Thyroid gland (tissue), 4 donors: ENCODE measurements around the gene MVB12B.
"Not testable (repeated sequence)": the region's sequence is repeated elsewhere in the genome, so short reads cannot be mapped to it uniquely, and the experiment has no call there.

ENCODE experiments used
- POLR2A ChIP-seq, 2 donors: fragments of 450-650 bp; IDR thresholded peaks; one replicate each; pipeline ENCODE4 v1.6.1; 2017; ENCODE audit warnings: antibody characterized with exemption in 2 of 2, mild to moderate bottlenecking in 2 of 2, moderate library complexity in 1 of 2
- TF ChIP-seq, protein P1 (sequence below), 6 experiments: fragments of 200-600 bp in 3 of 6; fragments of 450-650 bp in 3 of 6; sonication (generic) in 3 of 6; IDR thresholded peaks; one replicate each; pipeline ENCODE4 v1.5.1; 2016 to 2019; ENCODE audit warnings: antibody characterized with exemption in 6 of 6, mild to moderate bottlenecking in 2 of 6, inconsistent platforms in 1 of 6, moderate library complexity in 1 of 6

DNA sequence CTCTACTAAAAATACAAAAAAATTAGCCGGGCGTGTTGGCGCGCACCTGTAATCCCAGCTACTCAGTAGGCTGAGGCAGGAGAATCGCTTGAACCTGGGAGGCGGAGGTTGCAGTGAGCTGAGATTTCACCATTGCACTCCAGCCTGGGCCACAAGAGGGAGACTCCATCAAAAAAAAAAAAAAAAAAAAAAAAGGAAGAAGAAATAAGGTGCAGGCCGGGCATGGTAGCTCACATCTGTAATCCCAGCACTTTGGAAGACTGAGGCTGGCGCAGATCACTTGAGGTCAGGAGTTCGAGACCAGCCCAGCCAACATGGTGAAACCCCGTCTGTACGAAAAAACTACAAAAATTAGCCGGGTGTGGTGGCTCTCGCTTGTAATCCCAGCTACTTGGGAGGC, 228.8 kb downstream of the MVB12B start:
- TF ChIP-seq, protein P1, sequence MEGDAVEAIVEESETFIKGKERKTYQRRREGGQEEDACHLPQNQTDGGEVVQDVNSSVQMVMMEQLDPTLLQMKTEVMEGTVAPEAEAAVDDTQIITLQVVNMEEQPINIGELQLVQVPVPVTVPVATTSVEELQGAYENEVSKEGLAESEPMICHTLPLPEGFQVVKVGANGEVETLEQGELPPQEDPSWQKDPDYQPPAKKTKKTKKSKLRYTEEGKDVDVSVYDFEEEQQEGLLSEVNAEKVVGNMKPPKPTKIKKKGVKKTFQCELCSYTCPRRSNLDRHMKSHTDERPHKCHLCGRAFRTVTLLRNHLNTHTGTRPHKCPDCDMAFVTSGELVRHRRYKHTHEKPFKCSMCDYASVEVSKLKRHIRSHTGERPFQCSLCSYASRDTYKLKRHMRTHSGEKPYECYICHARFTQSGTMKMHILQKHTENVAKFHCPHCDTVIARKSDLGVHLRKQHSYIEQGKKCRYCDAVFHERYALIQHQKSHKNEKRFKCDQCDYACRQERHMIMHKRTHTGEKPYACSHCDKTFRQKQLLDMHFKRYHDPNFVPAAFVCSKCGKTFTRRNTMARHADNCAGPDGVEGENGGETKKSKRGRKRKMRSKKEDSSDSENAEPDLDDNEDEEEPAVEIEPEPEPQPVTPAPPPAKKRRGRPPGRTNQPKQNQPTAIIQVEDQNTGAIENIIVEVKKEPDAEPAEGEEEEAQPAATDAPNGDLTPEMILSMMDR (IDR thresholded peaks at IDR 0.05) = not testable (repeated sequence)
- not testable (repeated sequence) for TF ChIP-seq POLR2A (IDR thresholded peaks at IDR 0.05)
